Neuronal stem cell (in vitro differentiated cells): ENCODE results near the gene MYOZ2.
A peak's percentile ranks its signal among the peaks of the same experiment; 100 is the strongest.

ENCODE experiments used
- DNase-seq: peaks from one replicate; pipeline ENCODE4 v3.0.0-alpha.2; 2013; ENCODE audit warnings: low spot score
- H2AFZ ChIP-seq: one replicate; pipeline ENCODE4 v1.6.1; 2013; ENCODE audit warnings: mild to moderate bottlenecking, low read length, inconsistent platforms
- H2AK5ac ChIP-seq: 2 replicates; pipeline ENCODE4 v1.6.1; 2013; ENCODE audit warnings: low read depth, mild to moderate bottlenecking, inconsistent platforms, low read length, moderate library complexity, mixed read lengths
- H2BK120ac ChIP-seq: 2 replicates; pipeline ENCODE4 v1.6.1; 2013; ENCODE audit warnings: low read depth, mild to moderate bottlenecking, inconsistent platforms, low read length, moderate library complexity, mixed read lengths
- H2BK12ac ChIP-seq: one replicate; pipeline ENCODE4 v1.6.1; 2013; ENCODE audit warnings: low read length, inconsistent platforms
- H2BK15ac ChIP-seq: 2 replicates; pipeline ENCODE4 v1.6.1; 2013; ENCODE audit warnings: mild to moderate bottlenecking, low read length, inconsistent platforms, mixed read lengths
- H2BK5ac ChIP-seq: one replicate; pipeline ENCODE4 v1.6.1; 2013; ENCODE audit warnings: inconsistent platforms, mild to moderate bottlenecking, low read length, moderate library complexity
- H3K14ac ChIP-seq: one replicate; pipeline ENCODE4 v1.6.1; 2013; ENCODE audit warnings: low read length, inconsistent platforms
- H3K18ac ChIP-seq: 2 replicates; pipeline ENCODE4 v1.6.1; 2013; ENCODE audit warnings: low read length, inconsistent platforms
- H3K23ac ChIP-seq: 2 replicates; pipeline ENCODE4 v1.6.1; 2013; ENCODE audit warnings: low read depth, mild to moderate bottlenecking, mixed read lengths, low read length, inconsistent platforms; ENCODE audit not compliant: poor library complexity
- H3K27ac ChIP-seq: replicated peaks from 3 replicates; pipeline ENCODE4 v1.5.1; 2013; ENCODE audit warnings: low read length, inconsistent platforms
- H3K27me3 ChIP-seq, 3 experiments: 2 replicates each; pipeline ENCODE4 v1.6.1; 2013; ENCODE audit warnings: low read length in 3 of 3, mild to moderate bottlenecking in 2 of 3, inconsistent platforms in 1 of 3, low read depth in 1 of 3, mixed read lengths in 1 of 3, moderate library complexity in 1 of 3; ENCODE audit not compliant: control insufficient read depth in 3 of 3, insufficient read depth in 3 of 3
- H3K36me3 ChIP-seq, 2 donors: replicated peaks in 1 of 2; 2 replicates each; pipeline ENCODE4 v1.6.1; 2013; ENCODE audit warnings: low read length in 2 of 2; ENCODE audit not compliant: control insufficient read depth in 2 of 2, insufficient read depth in 2 of 2
- H3K4ac ChIP-seq: 2 replicates; pipeline ENCODE4 v1.6.1; 2013; ENCODE audit warnings: inconsistent platforms, mild to moderate bottlenecking, low read length, moderate library complexity
- H3K4me1 ChIP-seq, 2 donors: 1 replicate in 1 of 2; 2 replicates in 1 of 2; pipeline ENCODE4 v1.6.1; 2013; ENCODE audit warnings: low read length in 2 of 2, low read depth in 1 of 2; ENCODE audit not compliant: control insufficient read depth in 2 of 2, insufficient read depth in 1 of 2
- H3K4me2 ChIP-seq: one replicate; pipeline ENCODE4 v1.6.1; 2013; ENCODE audit warnings: mild to moderate bottlenecking, low read length, inconsistent platforms; ENCODE audit not compliant: insufficient read depth, poor library complexity, severe bottlenecking
- H3K4me3 ChIP-seq, 2 donors: 2 replicates each; pipeline ENCODE4 v1.5.1; 2013; ENCODE audit warnings: low read length in 2 of 2, mild to moderate bottlenecking in 2 of 2, inconsistent platforms in 1 of 2, moderate library complexity in 1 of 2
- H3K79me1 ChIP-seq: one replicate; pipeline ENCODE4 v1.6.1; 2013; ENCODE audit warnings: low read depth, mild to moderate bottlenecking, inconsistent platforms, low read length, moderate library complexity
- H3K9ac ChIP-seq: one replicate; pipeline ENCODE4 v1.6.1; 2013; ENCODE audit warnings: mild to moderate bottlenecking, low read depth, low read length, inconsistent platforms; ENCODE audit not compliant: poor library complexity
- H3K9me3 ChIP-seq, 2 donors: replicated peaks in 1 of 2; 2 replicates each; pipeline versions ENCODE3 to v1.6.1; 2013; ENCODE audit warnings: low read length in 2 of 2, mild to moderate bottlenecking in 2 of 2, inconsistent platforms in 1 of 2, low read depth in 1 of 2, mixed read lengths in 1 of 2, moderate library complexity in 1 of 2; ENCODE audit not compliant: control insufficient read depth in 2 of 2, insufficient read depth in 1 of 2
- H4K8ac ChIP-seq: one replicate; pipeline ENCODE4 v1.6.1; 2013; ENCODE audit warnings: low read depth, mild to moderate bottlenecking, inconsistent platforms, low read length, moderate library complexity
- H4K91ac ChIP-seq: one replicate; pipeline ENCODE4 v1.6.1; 2013; ENCODE audit warnings: low read length, low read depth, mild to moderate bottlenecking, inconsistent platforms; ENCODE audit not compliant: poor library complexity
- WGBS, 2 donors: extraction: QIAGEN DNeasy Blood & Tissue Kit; methylation state at CpG; one replicate each; pipeline ENCODE4 v1.1.7; 2013; ENCODE audit warnings: missing lambda C conversion rate in 2 of 2, mixed read lengths in 1 of 2; ENCODE audit not compliant: insufficient read length in 2 of 2, insufficient replicate concordance in 1 of 2; ENCODE audit errors: extremely low coverage in 2 of 2; 5-methylcytosine and 5-hydroxymethylcytosine counted together

MYOZ2 gene

DNA sequence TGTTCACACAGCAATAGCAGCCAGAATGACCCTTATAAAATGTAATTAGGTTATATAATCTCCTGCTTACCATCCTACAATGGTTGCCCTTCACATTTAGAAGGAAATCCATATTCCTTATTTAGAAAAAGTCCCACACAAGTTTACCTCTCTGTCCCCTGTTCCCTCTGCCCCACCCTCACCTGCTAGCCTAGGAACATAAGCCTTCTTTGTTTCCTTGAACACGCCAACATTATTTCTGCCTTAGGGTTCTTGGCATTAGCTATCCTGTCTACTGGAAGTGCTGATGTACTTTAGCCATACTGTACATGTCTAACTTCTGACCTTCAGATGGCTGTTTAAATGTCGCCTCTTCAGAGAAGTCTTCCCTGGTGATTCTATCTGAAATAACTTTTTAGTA is 48.5 kb downstream of the MYOZ2 start:
- WGBS, 2 donors: no CpG with 5 or more reads among the region's 2 CpGs
- H3K4me3 ChIP-seq: no peak overlapping the region
- H2BK120ac ChIP-seq: no peak overlapping the region
- no peak overlapping the region for H4K91ac ChIP-seq
- no peaks in the 10 kb centered on the region for H3K27me3 ChIP-seq
- no peak for DNase-seq
- no peaks in the 10 kb centered on the region for H3K36me3 ChIP-seq
- peaks cover 0 to 3% of the 10 kb centered on the region in 2 donors for H3K4me1 ChIP-seq
- H3K27ac ChIP-seq: no peak overlapping the region
- no peak overlapping the region for H2BK15ac ChIP-seq
- no peak overlapping the region for H2BK12ac ChIP-seq
- no peaks in the 10 kb centered on the region for H3K9me3 ChIP-seq
- no peak overlapping the region for H3K14ac ChIP-seq
- no peaks in the 10 kb centered on the region for H3K79me1 ChIP-seq
- H3K9ac ChIP-seq: no peak overlapping the region
- no peak overlapping the region for H2BK5ac ChIP-seq
- H4K8ac ChIP-seq: no peak overlapping the region
- no peak overlapping the region for H2AK5ac ChIP-seq
- no peak overlapping the region for H3K4ac ChIP-seq
- H2AFZ ChIP-seq: no peak overlapping the region
- H3K18ac ChIP-seq: no peak overlapping the region
- H3K23ac ChIP-seq: no peak overlapping the region
- H3K4me2 ChIP-seq: no peak overlapping the region

DNA sequence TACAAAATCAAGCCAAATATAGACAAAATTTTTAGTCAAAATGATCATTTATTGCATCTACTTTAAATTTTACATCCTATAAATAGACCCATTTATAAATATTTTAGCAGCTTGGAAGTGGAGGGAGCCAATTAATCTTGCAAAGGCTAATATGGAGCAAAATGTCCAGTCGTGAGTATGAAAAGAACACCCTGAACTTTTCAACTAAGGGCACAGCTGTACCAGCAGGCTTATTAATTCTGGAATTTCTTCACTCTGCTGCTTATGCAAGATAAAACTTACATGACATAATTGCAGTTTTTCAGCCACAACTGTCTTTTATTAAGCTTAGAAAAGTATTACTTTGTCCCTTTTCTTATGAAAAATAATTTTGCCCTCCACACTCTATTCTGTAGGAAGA is 54.0 kb downstream of the MYOZ2 start:
- H3K23ac ChIP-seq: no peak overlapping the region
- H3K27me3 ChIP-seq: no peaks in the 10 kb centered on the region
- H4K91ac ChIP-seq: no peak overlapping the region
- H3K27ac ChIP-seq: no peak overlapping the region
- H3K9me3 ChIP-seq: no peaks in the 10 kb centered on the region
- H2BK12ac ChIP-seq: no peak overlapping the region
- no peak overlapping the region for H3K4ac ChIP-seq
- no peak overlapping the region for H2BK5ac ChIP-seq
- H2BK15ac ChIP-seq: no peak overlapping the region
- H3K4me2 ChIP-seq: no peak overlapping the region
- H2BK120ac ChIP-seq: no peak overlapping the region
- no peak overlapping the region for H3K18ac ChIP-seq
- H3K14ac ChIP-seq: no peak overlapping the region
- no peak overlapping the region for H3K9ac ChIP-seq
- H2AFZ ChIP-seq: peak overlapping the region; percentile 41
- H4K8ac ChIP-seq: no peak overlapping the region
- H2AK5ac ChIP-seq: no peak overlapping the region
- H3K4me1 ChIP-seq: peaks cover 0 to 1% of the 10 kb centered on the region in 2 donors
- H3K36me3 ChIP-seq: no peaks in the 10 kb centered on the region
- no peak overlapping the region for H3K4me3 ChIP-seq
- H3K79me1 ChIP-seq: no peaks in the 10 kb centered on the region
- no peak for DNase-seq
- WGBS, 2 donors: no CpG with 5 or more reads among the region's 1 CpG

GRCh38 chr4:119190354-119190753 is 54.7 kb downstream of the MYOZ2 start:
- Histone ChIP-seq H3K27ac (no peak overlapping the region), H4K91ac (no peak overlapping the region), H3K79me1 (no peaks in the 10 kb centered on the region), H3K36me3 (no peaks in the 10 kb centered on the region), H3K4me2 (no peak overlapping the region), H4K8ac (no peak overlapping the region), H2AK5ac (no peak overlapping the region), H3K18ac (no peak overlapping the region), H3K14ac (no peak overlapping the region), H3K9ac (no peak overlapping the region), H3K27me3 (no peaks in the 10 kb centered on the region), H2BK15ac (no peak overlapping the region), H3K9me3 (no peaks in the 10 kb centered on the region), H3K4me1 (no peaks in the 10 kb centered on the region), H2BK120ac (no peak overlapping the region), H3K23ac (no peak overlapping the region), H3K4me3 (no peak overlapping the region), H3K4ac (no peak overlapping the region), H2BK12ac (no peak overlapping the region), H2BK5ac (no peak overlapping the region), H2AFZ (no peak overlapping the region)
- no peak for DNase-seq
- WGBS, 2 donors: no CpG with 5 or more reads among the region's 2 CpGs

DNA sequence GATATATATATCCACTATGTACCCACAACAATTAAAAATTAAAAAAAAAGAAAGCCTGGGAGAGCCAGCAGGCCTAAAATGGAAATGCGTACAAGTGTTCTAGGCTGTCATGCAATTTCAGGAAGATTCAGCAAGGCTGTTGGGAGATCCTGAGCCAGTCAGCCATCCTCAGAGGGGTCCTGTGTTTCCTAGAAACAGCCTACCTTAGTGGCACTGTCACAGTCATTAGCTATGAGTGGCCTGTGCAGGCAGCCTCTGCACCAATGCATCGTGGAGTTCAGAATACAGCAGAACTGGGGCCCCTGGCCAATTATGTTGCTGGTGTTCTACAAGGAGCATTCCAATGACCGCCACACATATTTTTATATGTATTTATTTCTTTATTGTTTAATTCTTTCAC is 55.9 kb downstream of the MYOZ2 start:
- Histone ChIP-seq H2BK5ac (no peak overlapping the region), H3K18ac (no peak overlapping the region), H2AK5ac (no peak overlapping the region), H3K4ac (no peak overlapping the region), H2BK15ac (no peak overlapping the region), H3K14ac (no peak overlapping the region), H3K23ac (no peak overlapping the region), H3K27ac (no peak overlapping the region), H2BK120ac (no peak overlapping the region), H2AFZ (no peak overlapping the region), H3K4me2 (no peak overlapping the region), H3K4me1 (no peaks in the 10 kb centered on the region), H3K36me3 (no peaks in the 10 kb centered on the region), H4K8ac (no peak overlapping the region), H3K4me3 (no peak overlapping the region), H3K9me3 (no peaks in the 10 kb centered on the region), H4K91ac (no peak overlapping the region), H3K27me3 (no peaks in the 10 kb centered on the region), H3K79me1 (no peaks in the 10 kb centered on the region), H2BK12ac (no peak overlapping the region), H3K9ac (no peak overlapping the region)
- no CpG with 5 or more reads among the region's 3 CpGs for WGBS, 2 donors
- DNase-seq: no peak
